Ovary (tissue), 3 donors: ENCODE measurements around the gene PLCE1.

ENCODE experiments used
- CTCF ChIP-seq, 3 donors: fragments of 450-650 bp in 2 of 3; fragments of 200-600 bp in 1 of 3; IDR thresholded peaks; one replicate each; pipeline versions ENCODE4 v1.5.1 to v1.8.0; 2016 to 2022; ENCODE audit warnings: antibody characterized with exemption in 3 of 3, mild to moderate bottlenecking in 1 of 3
- EP300 ChIP-seq: sonication (generic); formaldehyde crosslinking; IDR thresholded peaks from one replicate; pipeline ENCODE4 v1.6.1; 2017; ENCODE audit warnings: antibody characterized with exemption
- POLR2A ChIP-seq: fragments of 450-650 bp; IDR thresholded peaks from one replicate; pipeline ENCODE4 v1.6.1; 2017; ENCODE audit warnings: antibody characterized with exemption, mild to moderate bottlenecking, moderate library complexity
- donor health status: DM: no; HTN: no; CAD: no.

- TF ChIP-seq CTCF (IDR thresholded peaks at IDR 0.05) (no peak), EP300 (no peak), POLR2A (no peak)
Measured at GRCh38 chr10:94008526-94008925, 14.8 kb downstream of the PLCE1 start.
